Fibroblast of mammary gland (primary cell): ENCODE results near the gene FRY.

Source experiments
- DNase-seq: peaks from one replicate; pipeline ENCODE4 v3.0.0-alpha.2; 2010; ENCODE audit warnings: low read depth
- H3K4me3 ChIP-seq: 2 replicates; pipeline ENCODE4 v1.5.1; 2011; ENCODE audit warnings: low read depth, mild to moderate bottlenecking, low read length, moderate library complexity; ENCODE audit not compliant: control insufficient read depth
- TF ChIP-seq, protein P1 (sequence below): conservative IDR thresholded peaks from 2 replicates; pipeline ENCODE4 v1.5.1; 2011; ENCODE audit warnings: low read depth, low read length, inconsistent platforms; ENCODE audit not compliant: control insufficient read depth, insufficient read depth

Gene FRY

DNA sequence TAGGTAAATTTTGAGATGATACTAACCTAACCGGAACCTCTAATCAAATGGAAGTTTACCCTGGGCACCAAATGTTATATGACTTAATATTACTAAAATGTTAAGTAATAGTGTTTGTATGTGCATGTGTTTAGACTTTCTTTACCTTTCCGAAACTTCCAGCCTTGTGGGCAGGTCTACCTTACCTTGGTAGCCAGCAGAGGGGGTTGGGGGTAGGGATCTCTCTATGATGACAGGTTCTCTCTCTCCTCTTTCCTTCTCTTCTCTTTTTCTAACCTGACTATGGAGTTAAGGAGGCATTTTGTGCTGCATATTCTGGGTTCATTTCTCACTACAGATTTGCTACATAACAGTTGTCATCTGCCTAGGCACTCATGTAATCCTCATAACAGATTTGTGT, 6.8 kb upstream of the FRY start:
- TF ChIP-seq, protein P1, sequence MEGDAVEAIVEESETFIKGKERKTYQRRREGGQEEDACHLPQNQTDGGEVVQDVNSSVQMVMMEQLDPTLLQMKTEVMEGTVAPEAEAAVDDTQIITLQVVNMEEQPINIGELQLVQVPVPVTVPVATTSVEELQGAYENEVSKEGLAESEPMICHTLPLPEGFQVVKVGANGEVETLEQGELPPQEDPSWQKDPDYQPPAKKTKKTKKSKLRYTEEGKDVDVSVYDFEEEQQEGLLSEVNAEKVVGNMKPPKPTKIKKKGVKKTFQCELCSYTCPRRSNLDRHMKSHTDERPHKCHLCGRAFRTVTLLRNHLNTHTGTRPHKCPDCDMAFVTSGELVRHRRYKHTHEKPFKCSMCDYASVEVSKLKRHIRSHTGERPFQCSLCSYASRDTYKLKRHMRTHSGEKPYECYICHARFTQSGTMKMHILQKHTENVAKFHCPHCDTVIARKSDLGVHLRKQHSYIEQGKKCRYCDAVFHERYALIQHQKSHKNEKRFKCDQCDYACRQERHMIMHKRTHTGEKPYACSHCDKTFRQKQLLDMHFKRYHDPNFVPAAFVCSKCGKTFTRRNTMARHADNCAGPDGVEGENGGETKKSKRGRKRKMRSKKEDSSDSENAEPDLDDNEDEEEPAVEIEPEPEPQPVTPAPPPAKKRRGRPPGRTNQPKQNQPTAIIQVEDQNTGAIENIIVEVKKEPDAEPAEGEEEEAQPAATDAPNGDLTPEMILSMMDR = no peak
- no peak overlapping the region for H3K4me3 ChIP-seq
- DNase-seq = no peak

DNA sequence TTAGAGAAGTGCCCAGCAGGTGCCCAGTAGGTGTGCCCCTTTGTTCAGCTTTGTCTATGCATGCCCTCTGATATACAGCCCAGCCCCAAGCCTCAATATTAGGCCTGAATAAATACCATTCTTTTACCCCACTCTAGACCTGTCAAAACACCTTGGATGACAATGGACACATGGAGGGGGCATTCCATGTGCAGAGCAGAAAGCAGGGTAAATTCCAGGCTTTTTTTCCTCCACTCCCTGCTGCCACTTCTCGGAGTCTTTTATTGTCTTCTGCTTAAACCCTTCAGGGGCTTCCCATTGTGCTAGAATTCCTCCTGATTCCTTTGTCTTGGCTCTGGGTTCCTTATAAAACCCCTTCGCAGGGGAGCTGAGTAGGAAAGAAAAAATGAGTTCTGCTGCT, 5.8 kb upstream of the FRY start:
- no peak for DNase-seq
- TF ChIP-seq, protein P1 = no peak
- H3K4me3 ChIP-seq = no peak overlapping the region

DNA sequence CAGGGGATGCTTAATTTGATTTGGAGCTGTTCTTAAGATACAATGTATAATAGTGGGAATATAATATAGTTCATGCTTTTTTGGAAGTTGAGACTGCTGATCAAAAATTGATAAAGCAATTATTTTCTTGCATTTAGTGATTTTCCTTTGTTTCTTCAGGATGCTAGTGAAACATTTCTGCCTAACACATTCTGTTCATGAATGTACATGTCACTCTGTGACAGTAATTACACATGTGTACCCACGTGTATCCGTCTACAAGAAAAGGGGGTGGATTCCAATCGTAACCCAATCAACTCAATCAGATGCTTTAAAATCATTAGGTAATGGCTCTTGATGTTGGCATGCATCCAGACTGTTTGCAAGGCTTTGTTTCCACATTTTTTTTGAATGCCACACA, 5.0 kb upstream of the FRY start:
- no peak for DNase-seq
- TF ChIP-seq, protein P1 = no peak
- H3K4me3 ChIP-seq = no peak overlapping the region

DNA sequence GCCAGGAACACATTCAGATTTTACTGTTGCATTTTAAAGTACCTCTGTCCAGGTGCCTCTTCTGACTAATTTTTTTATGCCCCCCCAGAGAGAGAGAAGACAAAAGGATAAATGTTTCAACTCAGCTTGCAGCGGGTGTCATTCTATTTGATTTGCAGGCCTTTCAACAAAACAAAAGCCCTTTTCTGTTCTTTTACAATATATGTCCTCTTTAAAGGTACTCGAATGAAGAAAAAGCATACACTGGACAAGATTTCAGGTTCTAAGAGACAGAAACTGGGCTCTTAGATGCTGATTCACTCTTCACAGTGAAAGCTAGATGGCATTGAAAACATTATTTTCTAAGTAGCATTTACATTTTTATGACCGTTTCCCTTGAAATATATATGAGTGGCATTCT, 2.9 kb upstream of the FRY start:
- DNase-seq = no peak
- no peak overlapping the region for H3K4me3 ChIP-seq
- TF ChIP-seq, protein P1 = no peak

DNA sequence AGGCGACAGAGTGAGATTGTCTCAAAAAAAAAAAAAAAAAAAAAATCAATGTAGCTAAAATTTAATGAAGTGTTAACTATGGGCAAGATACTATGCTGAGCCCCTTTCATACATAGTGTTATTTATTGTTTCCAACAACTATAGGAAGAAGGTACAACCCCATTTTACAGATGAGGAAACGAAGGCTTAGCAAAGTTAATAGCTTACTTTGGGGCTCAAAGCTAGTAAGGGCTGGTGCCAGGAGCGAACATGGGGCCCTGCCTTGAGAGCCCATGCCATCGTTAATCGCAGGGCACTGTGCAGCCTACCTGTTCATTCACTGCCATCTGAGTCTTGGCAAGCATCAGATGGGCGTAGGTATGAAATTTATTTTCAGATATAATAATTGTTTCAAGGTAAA, 1.9 kb upstream of the FRY start:
- TF ChIP-seq, protein P1 = no peak
- no peak for DNase-seq
- H3K4me3 ChIP-seq = no peak overlapping the region

DNA sequence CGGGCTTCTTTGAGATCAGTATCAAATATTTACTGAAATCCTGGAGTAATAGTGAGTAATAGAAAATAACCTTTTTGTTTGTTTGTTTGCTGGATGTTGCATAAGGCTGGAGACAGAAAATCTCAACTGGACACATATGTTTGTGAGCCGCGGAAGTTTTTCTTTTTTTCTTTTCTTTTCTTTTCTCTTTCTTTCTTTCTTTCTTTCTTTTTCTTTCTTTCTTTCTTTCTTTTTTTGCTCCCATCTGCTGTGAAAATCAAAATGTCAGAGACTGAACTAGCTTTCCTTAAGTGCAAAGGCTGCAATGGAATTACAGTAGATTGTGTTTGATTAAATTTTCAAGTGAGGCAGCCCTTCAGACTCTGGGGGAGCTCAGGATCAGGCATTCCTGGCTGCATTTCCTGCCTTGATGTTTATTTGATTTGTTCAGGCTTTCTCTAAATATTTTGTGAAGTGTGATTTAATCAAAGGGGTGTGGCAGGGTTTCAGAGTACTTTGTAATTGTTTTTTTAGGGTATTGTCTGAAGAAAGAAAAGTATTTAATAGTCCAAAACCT, 319 bp downstream of the FRY start:
- TF ChIP-seq, protein P1 = no peak
- no peak for DNase-seq
- H3K4me3 ChIP-seq = peak overlapping the region; percentile 70

DNA sequence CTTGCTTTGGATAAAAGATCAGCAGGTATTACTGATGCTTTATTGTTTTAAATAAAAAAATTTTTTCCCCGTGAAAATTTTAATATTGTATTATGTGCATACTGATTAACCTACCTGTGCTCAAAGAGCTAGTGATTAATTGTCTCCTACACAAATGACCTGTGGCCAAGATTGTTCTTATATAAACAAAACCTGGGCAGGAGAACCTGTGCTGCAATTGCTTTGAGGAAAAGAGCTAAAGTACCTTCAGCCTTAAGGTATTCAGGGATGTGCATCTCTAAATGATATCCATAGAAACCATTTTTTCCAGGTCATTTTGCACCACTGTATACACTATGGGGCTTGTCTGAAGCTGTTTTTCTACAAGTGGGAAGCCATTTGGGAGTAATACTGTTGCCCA, 1.2 kb downstream of the FRY start:
- no peak for DNase-seq
- no peak overlapping the region for H3K4me3 ChIP-seq
- TF ChIP-seq, protein P1 = no peak
